Sigmoid colon (tissue), 4 donors: Measurements from ENCODE around the gene PTRH1.

ENCODE experiments used
- EP300 ChIP-seq, 4 donors: sonication (generic); formaldehyde crosslinking; IDR thresholded peaks; one replicate each; pipeline ENCODE4 v1.6.1; 2017; ENCODE audit warnings: antibody characterized with exemption in 4 of 4
- POLR2A ChIP-seq, 2 donors: fragments of 450-650 bp; IDR thresholded peaks; one replicate each; pipeline ENCODE4 v1.6.1; 2016; ENCODE audit warnings: antibody characterized with exemption in 2 of 2, mild to moderate bottlenecking in 2 of 2, moderate library complexity in 2 of 2
- TF ChIP-seq, protein P1 (sequence below), 4 experiments: fragments of 450-650 bp in 3 of 4; fragments of 200-600 bp in 1 of 4; IDR thresholded peaks; one replicate each; pipeline ENCODE4 v1.5.1; 2016 to 2019; ENCODE audit warnings: antibody characterized with exemption in 4 of 4, mild to moderate bottlenecking in 3 of 4, moderate library complexity in 2 of 4

DNA sequence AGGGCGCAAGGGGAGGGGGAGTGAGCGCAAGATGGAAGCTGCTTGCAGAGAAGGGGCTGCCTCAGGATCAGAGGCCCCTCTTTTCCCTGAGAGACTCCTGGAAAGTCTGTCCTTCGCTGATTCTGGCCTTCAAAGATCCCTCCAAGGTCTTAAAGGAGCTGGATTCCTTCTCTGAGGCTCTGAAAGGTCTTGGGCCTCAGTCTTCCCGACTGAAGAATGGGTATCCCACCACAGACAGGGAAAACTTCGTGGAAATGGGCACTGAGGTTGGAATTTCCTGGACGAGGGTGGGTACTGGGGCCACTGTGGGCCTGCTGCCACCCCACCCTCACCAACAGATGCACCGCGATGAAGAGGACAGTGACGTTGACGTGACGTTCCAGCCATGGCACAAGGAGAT is 3.1 kb downstream of the PTRH1 start:
- TF ChIP-seq EP300 (IDR thresholded peaks at IDR 0.05) (no peak), POLR2A (IDR thresholded peaks at IDR 0.05) (no peak)
- TF ChIP-seq, protein P1, sequence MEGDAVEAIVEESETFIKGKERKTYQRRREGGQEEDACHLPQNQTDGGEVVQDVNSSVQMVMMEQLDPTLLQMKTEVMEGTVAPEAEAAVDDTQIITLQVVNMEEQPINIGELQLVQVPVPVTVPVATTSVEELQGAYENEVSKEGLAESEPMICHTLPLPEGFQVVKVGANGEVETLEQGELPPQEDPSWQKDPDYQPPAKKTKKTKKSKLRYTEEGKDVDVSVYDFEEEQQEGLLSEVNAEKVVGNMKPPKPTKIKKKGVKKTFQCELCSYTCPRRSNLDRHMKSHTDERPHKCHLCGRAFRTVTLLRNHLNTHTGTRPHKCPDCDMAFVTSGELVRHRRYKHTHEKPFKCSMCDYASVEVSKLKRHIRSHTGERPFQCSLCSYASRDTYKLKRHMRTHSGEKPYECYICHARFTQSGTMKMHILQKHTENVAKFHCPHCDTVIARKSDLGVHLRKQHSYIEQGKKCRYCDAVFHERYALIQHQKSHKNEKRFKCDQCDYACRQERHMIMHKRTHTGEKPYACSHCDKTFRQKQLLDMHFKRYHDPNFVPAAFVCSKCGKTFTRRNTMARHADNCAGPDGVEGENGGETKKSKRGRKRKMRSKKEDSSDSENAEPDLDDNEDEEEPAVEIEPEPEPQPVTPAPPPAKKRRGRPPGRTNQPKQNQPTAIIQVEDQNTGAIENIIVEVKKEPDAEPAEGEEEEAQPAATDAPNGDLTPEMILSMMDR (IDR thresholded peaks at IDR 0.05), result no peak
